GM12891 (cell line): Measurements from ENCODE around the gene CSNK1G1.
"Not testable (repeated sequence)": the region's sequence is repeated elsewhere in the genome, so short reads cannot be mapped to it uniquely, and the experiment has no call there.

Experiments used
- PAX5 ChIP-seq: IDR thresholded peaks from 2 replicates; pipeline ENCODE4 v1.6.1; 2011; ENCODE audit warnings: low read length, moderate library complexity, mild to moderate bottlenecking; ENCODE audit not compliant: insufficient read depth, severe bottlenecking
- POLR2A ChIP-seq: IDR thresholded peaks from 2 replicates; pipeline ENCODE4 v1.6.1; 2011; ENCODE audit warnings: low read depth, low read length, control low read depth
- POLR2AphosphoS5 ChIP-seq: IDR thresholded peaks from 2 replicates; pipeline ENCODE4 v1.6.1; 2011; ENCODE audit warnings: low read depth, low read length, control low read depth
- POU2F2 ChIP-seq: IDR thresholded peaks from 2 replicates; pipeline ENCODE4 v1.6.1; 2011; ENCODE audit warnings: low read depth, mild to moderate bottlenecking, control low read depth, low read length, moderate library complexity
- SPI1 ChIP-seq: IDR thresholded peaks from 2 replicates; pipeline ENCODE4 v1.6.1; 2011; ENCODE audit warnings: low read depth, low read length, control low read depth
- TAF1 ChIP-seq: IDR thresholded peaks from 2 replicates; pipeline ENCODE4 v1.6.1; 2011; ENCODE audit warnings: low read depth, low read length, control low read depth

GRCh38 chr15:64326458-64326857, 29.5 kb downstream of the CSNK1G1 start:
- not testable (repeated sequence) for TF ChIP-seq POLR2A, POLR2AphosphoS5, TAF1, POU2F2, SPI1, PAX5
